ENCODE results near the gene SLC44A4.

- TF ChIP-seq POLR2A (IDR thresholded peaks at IDR 0.05) (no peak), CTCF (IDR thresholded peaks at IDR 0.05) (no peak)
Observed at GRCh38 chr6:31883676-31884075, 4.9 kb upstream of the SLC44A4 start.
